ENCODE results near the gene NBPF9.
"Not testable (repeated sequence)": the region's sequence is repeated elsewhere in the genome, so short reads cannot be mapped to it uniquely, and the experiment has no call there.

Gene NBPF9, protein sequence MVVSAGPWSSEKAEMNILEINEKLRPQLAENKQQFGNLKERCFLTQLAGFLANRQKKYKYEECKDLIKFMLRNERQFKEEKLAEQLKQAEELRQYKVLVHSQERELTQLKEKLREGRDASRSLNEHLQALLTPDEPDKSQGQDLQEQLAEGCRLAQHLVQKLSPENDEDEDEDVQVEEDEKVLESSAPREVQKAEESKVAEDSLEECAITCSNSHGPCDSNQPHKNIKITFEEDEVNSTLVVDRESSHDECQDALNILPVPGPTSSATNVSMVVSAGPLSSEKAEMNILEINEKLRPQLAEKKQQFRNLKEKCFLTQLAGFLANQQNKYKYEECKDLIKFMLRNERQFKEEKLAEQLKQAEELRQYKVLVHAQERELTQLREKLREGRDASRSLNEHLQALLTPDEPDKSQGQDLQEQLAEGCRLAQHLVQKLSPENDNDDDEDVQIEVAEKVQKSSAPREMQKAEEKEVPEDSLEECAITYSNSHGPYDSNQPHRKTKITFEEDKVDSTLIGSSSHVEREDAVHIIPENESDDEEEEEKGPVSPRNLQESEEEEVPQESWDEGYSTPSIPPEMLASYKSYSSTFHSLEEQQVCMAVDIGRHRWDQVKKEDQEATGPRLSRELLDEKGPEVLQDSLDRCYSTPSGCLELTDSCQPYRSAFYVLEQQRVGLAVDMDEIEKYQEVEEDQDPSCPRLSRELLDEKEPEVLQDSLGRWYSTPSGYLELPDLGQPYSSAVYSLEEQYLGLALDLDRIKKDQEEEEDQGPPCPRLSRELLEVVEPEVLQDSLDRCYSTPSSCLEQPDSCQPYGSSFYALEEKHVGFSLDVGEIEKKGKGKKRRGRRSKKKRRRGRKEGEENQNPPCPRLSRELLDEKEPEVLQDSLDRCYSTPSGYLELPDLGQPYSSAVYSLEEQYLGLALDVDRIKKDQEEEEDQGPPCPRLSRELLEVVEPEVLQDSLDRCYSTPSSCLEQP (N-terminal part only)

DNA sequence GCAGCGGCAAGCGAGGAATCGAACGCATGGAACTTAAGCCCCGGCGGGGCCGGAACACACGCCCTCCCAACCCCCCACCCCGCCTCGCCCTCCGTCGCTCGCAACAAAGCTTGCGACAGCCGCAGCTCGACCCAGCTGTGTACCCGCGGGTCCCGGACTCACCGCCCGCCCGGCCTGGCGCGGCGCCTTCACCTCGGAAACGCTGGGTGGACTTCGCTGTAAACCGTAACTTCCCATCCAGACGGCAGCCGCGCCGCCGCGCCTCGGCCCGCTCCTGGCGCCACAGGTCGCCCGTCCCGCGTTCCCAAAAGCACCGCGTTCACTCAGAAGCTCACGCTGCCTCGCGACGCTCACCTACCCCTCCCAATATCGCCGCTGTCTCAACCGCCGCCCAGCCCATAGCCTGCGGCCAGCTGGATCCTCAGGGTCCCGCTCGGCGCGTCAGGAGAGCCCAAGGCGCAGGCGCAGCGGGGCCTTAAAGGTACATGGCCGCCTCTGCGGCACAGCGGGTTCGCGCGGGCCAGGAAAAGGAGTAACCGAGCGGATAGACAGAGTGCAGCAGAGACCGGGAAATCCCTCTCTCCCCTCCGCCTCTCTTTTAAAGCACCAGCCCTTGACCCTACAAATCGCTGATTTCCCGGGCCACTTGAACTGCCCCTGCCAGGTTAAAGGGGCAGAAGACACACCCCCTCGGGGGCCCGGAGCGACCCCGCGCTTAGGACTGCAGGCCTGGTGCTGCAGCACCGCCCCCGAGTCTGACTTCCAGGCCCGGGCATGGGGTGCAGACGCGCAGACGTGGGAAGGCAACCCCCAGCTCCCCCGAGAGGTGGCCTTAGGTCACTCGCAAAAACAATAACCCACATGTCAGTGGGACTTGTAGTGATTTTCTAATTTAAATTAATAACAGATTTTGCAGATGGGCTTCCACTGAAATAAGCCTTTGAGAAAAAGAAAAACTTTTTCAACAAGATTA is at the start of gene NBPF9:
NBPF9 (minus strand) TSS at position 443 of the 973 bp plus-strand sequence. CDS start 21,412 bp downstream, outside the sequence.
- peak; percentile 21 for DNase-seq

DNA sequence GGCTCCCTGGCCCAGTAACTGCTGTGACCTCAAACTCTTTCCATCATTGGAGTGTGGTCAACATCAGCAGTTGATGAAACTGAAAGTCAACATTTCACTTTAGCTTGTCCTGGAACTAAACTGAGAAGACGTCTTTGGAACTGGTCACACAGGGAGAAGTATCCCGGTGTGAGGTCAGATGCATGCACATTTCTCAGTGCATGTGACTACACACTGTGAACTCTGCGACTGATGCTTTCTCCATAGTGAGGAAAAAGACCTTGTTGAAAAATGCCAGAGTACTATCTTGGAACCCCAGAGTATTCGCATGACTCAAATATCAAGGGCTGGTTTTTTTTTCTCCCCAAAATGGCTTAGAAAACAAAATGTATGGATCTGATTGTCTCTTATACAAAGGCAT is 46.6 kb upstream of the NBPF9 start:
- DNase-seq, result not testable (repeated sequence)

DNA sequence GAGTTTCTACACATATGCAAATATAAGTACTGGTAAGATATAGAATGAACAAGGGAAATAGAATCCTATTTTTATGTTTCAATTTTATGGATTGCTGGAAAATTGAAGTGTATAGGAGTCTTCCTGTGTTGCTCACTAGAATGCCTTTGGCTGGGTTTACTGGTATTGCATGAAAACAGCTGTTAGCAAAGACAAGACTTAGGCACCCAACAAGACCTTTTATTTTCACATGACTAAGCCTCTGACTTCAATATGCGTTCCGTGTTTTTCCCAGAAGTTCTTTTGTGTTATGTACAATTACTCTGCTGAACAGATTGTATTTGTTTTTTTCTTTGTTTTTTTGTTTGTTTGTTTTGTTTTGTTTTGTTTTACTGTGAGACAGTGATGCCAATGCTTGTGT is 34.2 kb upstream of the NBPF9 start:
- not testable (repeated sequence) for DNase-seq

DNA sequence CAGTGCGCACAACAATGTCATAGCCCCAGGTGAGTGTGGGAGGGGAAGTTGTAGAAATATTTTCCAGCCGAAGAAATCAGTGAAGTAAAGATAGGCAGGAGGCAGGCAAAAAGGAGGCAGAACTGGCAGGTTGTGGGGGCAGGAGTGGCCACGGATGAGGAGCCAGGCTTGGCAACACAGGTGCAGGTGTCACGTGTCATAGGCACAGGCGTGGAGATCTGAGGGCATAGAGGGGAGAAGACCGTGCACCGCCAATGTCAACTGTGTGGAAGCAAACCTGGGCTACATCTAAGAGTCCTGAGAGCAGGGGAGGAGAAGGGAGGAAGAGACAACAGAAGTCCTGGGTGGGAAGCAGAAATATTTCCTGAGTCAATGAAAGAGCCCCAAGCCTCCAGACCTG is 27.6 kb upstream of the NBPF9 start:
- not testable (repeated sequence) for DNase-seq

DNA sequence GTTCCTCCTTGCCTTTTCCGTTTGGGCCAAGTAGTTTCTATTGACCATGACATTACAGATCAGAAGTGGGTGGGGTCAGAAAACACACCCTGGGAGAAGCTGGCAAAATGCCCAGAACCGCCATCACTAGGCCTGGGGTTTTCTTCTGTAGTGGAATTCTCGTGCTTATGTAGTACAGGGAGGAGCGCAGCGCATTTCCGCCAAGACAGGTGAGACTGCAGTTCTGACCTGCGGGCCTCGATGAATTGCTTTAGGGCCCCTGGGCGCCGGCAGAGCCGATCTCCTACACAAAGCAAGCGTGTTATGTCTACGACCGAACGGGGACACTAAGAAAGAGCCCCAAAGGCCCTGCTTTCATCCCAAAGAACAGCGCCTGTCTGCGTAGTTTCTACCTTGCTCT is 25.9 kb upstream of the NBPF9 start:
- not testable (repeated sequence) for DNase-seq

DNA sequence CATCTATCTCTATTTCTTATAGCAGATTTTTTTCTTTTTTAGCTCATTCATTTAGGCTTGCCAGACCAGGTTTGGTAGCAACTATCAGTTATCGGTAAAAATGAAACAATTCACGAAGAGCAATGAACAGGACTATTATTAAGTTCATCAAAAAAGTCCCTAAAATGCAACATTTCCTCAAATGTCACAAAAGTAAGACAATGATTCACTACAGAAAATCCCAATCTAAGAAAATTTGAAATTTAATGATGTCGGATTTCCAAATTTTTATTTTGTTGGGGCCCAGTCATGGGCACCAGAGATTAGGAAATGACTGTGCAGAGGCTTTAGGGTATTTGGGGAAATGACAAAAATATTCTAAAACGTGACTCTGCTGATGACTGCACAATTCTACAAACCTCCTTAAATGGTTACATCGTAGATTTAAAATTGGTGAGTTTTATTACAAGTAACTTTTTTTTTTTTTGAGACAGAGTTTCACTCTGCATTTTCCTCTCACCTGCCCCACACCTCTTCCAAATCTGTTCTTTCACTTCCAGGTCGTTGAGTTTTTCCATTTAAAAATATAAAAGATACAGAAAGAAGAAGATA is 23.3 kb upstream of the NBPF9 start:
- DNase-seq, result peak; percentile 84

DNA sequence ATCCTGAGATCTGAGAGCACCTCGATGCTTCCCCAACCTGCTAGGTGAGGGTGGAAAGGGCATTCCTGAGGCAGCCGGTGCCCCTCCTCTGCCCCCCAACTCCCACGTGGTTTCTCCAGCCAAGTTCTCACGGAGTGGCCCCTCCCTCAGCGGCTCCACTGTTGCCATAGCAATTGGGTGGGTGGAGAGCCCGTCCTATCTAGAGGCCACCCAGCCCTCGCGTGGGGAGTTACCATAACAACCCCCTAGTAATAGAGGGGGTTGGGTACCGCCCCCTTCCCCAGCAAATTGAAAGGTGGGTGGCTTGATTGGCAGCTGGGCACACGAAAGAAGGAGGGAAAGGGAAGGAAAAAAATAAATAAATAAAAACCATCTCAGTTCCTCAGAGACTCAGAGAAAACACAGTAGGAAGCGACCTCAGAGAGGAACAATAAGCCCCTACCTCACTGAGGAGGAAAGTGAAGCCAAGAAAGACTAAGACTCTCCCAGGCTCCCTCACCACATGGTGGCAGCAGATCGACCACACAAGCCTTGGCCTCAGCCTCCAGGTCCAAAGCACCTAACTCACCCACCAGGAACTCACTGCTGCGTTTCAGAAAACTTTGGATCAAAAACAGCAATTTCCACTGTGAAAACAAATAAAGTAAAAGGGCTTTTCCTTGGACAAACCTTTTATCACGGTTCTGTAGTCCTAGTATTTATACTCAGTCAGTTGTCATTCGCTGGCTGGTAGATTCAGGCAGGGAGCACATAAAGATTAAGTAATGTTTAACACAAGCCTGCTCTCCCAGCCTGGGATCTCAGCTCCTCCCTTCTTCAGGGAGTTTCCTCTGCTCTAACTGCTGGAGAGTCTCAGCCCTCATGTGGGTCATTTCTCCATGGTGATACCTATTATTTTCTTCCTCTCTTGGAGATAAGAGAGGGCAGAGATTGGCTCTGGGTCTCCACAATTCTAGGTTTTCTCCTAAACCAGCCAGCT is 20.9 kb upstream of the NBPF9 start:
- DNase-seq, result peak; percentile 6

DNA sequence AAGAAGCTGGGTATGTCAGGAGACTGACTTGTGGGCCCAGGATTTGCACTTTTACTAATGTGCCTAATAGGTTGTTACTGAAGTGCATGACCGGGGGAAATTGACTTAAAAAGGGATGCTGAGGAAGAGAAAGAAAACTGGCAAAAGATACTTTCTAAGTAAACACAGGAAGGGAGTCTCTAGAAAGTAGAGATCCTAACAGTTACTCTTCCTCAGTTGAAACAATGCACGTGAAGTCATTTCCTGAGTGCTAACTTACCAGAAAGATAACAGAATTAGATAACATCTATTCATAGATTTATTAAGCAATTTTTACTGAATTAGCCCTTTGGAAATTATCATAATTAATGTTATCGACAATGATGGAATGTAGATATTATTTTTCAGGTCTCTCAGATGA is 9.5 kb upstream of the NBPF9 start:
- DNase-seq, result not testable (repeated sequence)

DNA sequence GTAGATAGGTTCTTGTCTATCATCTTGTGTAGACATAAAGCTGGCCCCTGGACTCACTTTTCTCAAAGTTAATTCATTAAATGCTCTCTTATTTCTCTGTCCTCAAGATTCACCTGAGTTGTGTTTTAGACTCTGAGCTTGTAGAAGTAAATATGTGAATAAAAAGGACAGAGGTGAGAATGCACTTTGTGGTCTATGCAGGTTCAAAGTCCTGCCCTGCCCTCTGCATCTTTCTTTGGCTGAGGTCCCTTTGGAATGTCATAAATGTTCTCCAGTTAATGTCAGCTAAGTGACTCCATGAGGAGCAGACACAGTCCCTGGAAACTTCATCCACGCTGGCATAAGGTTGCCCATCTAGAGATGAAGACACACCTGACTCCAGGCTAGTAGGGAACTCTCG is 7.0 kb upstream of the NBPF9 start:
- DNase-seq, result not testable (repeated sequence)

DNA sequence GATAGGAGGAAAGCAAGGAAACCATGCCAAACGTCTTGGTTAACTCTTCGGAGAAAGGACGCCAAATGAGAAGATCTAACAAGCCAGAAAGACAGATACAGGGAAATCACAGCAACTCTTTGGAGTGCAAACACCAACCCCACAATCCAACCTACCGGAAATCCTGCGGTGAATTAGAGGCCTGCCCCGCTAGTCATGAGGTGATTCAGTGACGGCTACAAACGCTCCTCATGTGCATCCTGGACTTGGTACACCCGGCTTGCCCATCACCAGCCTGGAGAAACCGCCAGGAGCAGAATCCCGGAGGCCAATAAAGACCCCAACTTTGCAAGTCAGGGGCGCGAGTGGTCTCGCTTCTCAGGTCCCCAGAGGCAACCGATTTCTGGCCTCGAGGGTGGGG is 777 bp downstream of the NBPF9 start:
- DNase-seq, result not testable (repeated sequence)

DNA sequence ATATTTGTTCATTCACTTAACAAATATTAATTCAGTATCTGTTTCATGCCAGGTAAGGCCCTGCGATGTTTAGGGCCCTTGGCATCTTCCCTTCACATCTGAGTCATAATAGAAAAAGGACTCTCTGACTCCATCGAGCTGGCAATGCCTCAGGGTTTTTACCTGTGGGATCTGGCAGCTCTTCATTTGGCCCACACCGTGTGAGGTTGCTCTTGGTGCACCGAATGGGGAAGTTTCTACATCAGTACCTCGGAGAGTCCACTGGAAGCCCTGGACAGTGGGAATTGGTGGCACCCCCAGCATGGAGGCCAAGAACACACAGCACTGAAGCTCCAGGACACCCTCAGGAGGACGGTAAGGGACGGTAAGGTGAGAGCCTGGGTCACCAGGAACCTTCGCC is 5.1 kb downstream of the NBPF9 start:
- not testable (repeated sequence) for DNase-seq

DNA sequence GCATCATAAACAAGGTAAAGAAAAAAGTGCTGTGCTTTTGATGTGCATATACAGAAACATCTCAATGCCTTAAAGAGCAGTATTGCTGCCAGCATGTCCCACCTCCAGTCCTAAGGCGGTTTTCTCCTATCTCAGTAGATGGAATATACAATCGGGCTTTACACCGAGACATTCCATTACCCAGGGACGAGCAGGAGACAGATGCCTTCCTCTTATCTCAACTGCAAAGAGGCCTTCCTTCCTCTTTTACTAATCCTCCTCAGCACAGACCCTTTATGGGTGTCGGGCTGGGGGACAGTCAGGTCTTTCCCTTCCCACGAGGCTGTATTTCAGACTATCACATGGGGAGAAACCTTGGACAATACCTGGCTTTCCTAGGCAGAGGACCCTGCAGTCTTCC is 10.2 kb downstream of the NBPF9 start:
- DNase-seq, result not testable (repeated sequence)

DNA sequence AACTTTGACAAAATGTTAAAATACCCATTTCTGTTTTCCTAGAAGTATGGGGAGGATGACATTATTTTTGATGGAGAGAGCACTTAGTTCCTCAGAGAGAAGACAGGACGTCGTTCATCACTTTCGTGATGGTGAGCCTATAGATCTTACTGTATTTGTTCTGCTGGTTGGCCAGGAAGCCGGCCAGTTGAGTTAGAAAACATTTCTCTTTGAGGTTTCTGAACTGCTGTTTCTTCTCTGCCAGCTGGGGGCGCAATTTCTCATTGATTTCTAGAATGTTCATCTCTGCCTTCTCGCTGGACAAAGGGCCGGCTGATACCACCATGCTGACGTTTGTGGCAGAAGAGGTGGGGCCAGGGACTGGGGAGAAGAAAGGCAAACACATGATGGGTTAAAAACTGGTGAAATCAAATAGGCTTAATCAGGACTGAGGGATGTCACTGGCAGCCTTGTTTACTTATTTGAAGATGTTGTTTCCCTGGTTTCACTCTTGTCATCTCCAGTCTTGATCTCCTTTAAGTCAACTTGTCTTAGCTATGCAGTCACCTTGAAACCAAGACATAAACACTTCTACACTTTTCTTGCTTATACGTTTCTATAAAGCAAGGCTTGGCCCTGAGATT is 27.7 kb downstream of the NBPF9 start:
- not testable (repeated sequence) for DNase-seq

DNA sequence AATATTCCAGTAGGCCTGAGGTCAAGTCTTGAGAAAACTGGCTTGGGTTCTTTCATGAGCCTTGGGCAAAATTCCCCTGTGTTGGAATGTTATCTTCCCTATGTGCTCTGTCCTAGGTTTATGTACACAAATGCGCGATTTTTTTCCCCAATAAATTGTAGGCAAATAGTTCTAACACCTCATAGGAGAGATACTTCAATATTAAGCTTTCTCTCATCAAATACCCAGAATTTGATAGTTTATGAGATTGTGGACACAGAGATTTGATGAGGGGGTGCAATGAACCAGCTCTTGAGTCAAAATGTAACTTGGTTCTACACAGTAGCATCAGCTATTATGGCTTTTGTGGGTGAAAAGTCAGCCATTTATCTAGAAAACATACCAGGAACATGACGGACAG is 38.7 kb downstream of the NBPF9 start:
- DNase-seq, result not testable (repeated sequence)

DNA sequence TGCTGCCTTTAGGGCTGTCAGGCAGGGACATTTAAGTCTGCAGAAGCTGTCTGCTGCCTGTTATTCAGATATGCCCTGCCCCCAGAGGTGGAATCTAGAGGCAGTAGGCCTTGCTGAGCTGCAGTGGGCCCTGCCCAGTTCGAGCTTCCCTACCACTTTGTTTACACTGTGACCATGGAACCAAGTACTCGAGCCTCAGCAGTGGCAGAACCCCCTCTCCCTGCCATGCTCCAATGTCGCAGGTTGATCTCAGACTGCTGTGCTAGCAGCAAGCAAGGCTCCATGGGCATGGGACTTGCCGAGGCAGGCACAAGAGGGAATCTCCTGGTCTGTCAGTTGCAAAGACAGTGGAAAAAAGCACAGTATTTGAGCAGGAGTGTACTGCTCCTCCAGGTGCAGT is 60.3 kb downstream of the NBPF9 start:
- not testable (repeated sequence) for DNase-seq

DNA sequence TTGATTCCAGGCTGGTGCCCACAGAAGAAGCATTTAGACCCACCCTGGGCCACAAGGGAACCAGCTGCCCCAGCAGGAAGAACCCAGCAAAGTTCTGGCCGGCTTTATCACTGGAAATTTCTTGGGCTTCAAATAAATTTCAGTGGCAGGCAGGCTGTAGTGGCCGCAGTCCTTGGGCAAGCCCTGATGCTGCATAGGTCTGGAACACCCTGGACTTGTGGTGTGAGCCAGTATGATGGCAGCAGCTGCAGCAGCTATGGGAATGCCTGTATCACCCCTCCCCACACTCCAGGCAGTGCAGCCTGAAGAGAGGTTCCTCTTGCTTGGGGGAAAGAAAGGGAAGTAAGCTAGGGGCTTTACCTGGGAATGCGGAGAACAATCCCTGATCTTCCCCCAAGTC is 69.4 kb downstream of the NBPF9 start:
- not testable (repeated sequence) for DNase-seq

DNA sequence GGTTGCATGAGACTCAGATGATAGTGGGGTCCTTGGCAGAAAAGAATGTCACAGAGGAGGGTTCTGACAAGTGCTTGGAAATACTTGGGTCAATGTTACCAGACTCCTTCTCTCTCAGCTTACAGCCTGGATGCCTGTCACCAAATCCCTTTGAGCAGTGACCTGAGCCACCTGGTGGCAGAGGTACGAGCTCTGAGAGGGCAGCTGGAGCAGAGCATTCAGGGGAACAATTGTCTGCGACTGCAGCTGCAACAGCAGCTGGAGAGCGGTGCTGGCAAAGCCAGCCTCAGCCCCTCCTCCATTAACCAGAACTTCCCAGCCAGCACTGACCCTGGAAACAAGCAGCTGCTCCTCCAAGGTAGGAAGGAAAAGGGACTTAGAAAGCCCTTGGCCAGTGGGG is 79.0 kb downstream of the NBPF9 start:
- not testable (repeated sequence) for DNase-seq

DNA sequence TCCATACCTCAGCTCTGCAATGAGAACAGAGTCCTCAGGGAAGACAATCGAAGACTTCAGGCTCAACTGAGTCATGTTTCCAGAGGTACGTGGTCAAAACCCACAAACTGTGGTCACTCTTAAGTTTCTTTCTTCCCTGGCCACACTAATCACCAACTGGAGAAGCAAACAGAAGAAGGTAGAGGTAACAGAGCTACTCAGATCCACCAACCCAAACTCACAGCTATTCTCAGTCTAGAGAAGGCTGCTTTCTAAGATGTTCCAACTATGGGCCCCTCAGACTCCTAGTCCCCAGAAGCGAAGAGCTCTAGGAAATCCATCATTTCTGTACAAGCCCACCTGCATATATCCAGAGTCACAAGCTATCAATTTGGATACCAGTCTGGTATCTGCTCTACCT is 84.8 kb downstream of the NBPF9 start:
- DNase-seq, result not testable (repeated sequence)

DNA sequence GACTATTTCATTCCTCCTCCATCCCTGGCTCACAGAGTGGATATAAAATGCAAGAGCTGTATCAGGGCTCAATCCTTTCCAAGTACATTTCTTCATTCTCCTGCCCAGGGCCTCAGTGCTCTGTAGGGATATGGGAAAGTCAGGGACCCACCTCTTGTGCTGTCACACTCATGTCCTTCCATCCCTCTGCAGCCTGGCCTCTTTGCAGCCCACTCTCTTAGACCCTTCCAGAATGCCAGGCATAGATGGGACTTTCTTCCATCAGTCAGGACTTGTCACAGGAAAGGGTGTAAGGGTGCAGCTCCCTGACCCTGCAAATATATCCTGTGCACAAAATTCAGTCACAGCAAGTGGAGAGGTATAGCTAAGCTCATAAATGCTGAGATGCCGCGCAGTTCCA is 86.7 kb downstream of the NBPF9 start:
- DNase-seq, result not testable (repeated sequence)

DNA sequence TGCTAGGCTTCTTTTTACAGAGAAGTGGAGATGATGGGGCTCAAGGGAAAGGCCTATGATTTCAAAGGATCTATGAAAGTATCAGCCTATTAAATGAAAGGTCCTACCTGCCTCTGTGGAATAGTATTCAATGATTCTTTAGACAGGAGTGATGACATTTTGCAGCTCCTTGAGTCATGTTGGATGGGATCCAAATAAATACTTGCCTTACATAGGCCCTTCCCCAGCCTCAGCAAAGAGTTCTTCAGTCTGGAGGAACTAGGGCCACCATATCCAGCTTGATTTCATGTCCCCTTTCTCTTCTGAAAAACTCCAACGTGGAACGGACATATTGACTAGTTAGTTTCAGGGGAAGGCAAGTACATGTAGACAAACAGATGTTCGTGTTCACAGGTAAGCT is 87.8 kb downstream of the NBPF9 start:
- DNase-seq, result not testable (repeated sequence)
